Mesenchymal stem cell (in vitro differentiated cells and primary cell): ENCODE data around the gene ZNF805.
"Not testable (repeated sequence)": the region's sequence is repeated elsewhere in the genome, so short reads cannot be mapped to it uniquely, and the experiment has no call there.

Experiments
- DNase-seq: peaks from one replicate; pipeline ENCODE4 v3.0.0-alpha.2; 2013
- H2AFZ ChIP-seq: one replicate; pipeline ENCODE4 v1.6.1; 2013; ENCODE audit warnings: low read depth, mild to moderate bottlenecking, control low read depth, inconsistent platforms, low read length, moderate library complexity
- H2AK5ac ChIP-seq: 2 replicates; pipeline ENCODE4 v1.6.1; 2013; ENCODE audit warnings: low read length, moderate library complexity, mild to moderate bottlenecking, inconsistent platforms; ENCODE audit not compliant: severe bottlenecking
- H2BK120ac ChIP-seq: one replicate; pipeline ENCODE4 v1.6.1; 2013; ENCODE audit warnings: low read depth, mild to moderate bottlenecking, inconsistent platforms, low read length, moderate library complexity
- H2BK12ac ChIP-seq, 2 experiments: one replicate each; pipeline ENCODE4 v1.6.1; 2013; ENCODE audit warnings: inconsistent platforms in 2 of 2, low read length in 2 of 2, mild to moderate bottlenecking in 2 of 2, moderate library complexity in 2 of 2, control low read depth in 1 of 2
- H2BK15ac ChIP-seq: one replicate; pipeline ENCODE4 v1.6.1; 2013; ENCODE audit warnings: mild to moderate bottlenecking, low read depth, inconsistent platforms; ENCODE audit not compliant: poor library complexity, severe bottlenecking
- H2BK5ac ChIP-seq: 2 replicates; pipeline ENCODE4 v1.6.1; 2013; ENCODE audit warnings: low read depth, mild to moderate bottlenecking, low read length, control low read depth, inconsistent platforms; ENCODE audit not compliant: poor library complexity, severe bottlenecking
- H3K14ac ChIP-seq, 2 experiments: one replicate each; pipeline ENCODE4 v1.6.1; 2013; ENCODE audit warnings: inconsistent platforms in 2 of 2, low read length in 2 of 2, control low read depth in 1 of 2, mild to moderate bottlenecking in 1 of 2, moderate library complexity in 1 of 2
- H3K18ac ChIP-seq, 2 experiments: one replicate each; pipeline ENCODE4 v1.6.1; 2013; ENCODE audit warnings: inconsistent platforms in 2 of 2, low read length in 2 of 2, control low read depth in 1 of 2, low read depth in 1 of 2, mild to moderate bottlenecking in 1 of 2
- H3K23ac ChIP-seq, 2 experiments: one replicate each; pipeline ENCODE4 v1.6.1; 2013; ENCODE audit warnings: inconsistent platforms in 2 of 2, low read length in 2 of 2, mild to moderate bottlenecking in 2 of 2, moderate library complexity in 2 of 2, control low read depth in 1 of 2
- H3K27ac ChIP-seq: 2 replicates; pipeline ENCODE4 v1.5.1; 2013; ENCODE audit warnings: mild to moderate bottlenecking, moderate library complexity, low read length, control low read depth, inconsistent platforms; ENCODE audit not compliant: poor library complexity, severe bottlenecking
- H3K27me3 ChIP-seq, 2 experiments: 2 replicates each; pipeline versions ENCODE4 v1.6.1 to v1.7.0; 2013; ENCODE audit warnings: low read length in 2 of 2, mild to moderate bottlenecking in 2 of 2, moderate library complexity in 2 of 2, control low read depth in 1 of 2, inconsistent platforms in 1 of 2; ENCODE audit not compliant: control insufficient read depth in 1 of 2, insufficient read depth in 1 of 2
- H3K36me3 ChIP-seq, 2 experiments: 2 replicates each; pipeline versions ENCODE4 v1.6.1 to v1.7.0; 2013; ENCODE audit warnings: low read length in 2 of 2, control low read depth in 1 of 2, inconsistent platforms in 1 of 2, low read depth in 1 of 2, mild to moderate bottlenecking in 1 of 2; ENCODE audit not compliant: insufficient read depth in 2 of 2, control insufficient read depth in 1 of 2
- H3K4ac ChIP-seq, 2 experiments: one replicate each; pipeline ENCODE4 v1.6.1; 2013; ENCODE audit warnings: inconsistent platforms in 2 of 2, low read length in 2 of 2, mild to moderate bottlenecking in 2 of 2, moderate library complexity in 2 of 2, control low read depth in 1 of 2, low read depth in 1 of 2
- H3K4me1 ChIP-seq: 2 replicates; pipeline ENCODE4 v1.6.1; 2013; ENCODE audit warnings: low read depth, low read length, control low read depth; ENCODE audit not compliant: control insufficient read depth, insufficient read depth
- H3K4me2 ChIP-seq: 2 replicates; pipeline ENCODE4 v1.6.1; 2013; ENCODE audit warnings: low read length, mild to moderate bottlenecking, inconsistent platforms; ENCODE audit not compliant: poor library complexity, severe bottlenecking
- H3K4me3 ChIP-seq, 2 experiments: 2 replicates each; pipeline versions ENCODE4 v1.5.1 to v1.7.0; 2013; ENCODE audit warnings: low read length in 2 of 2, mild to moderate bottlenecking in 2 of 2, control low read depth in 1 of 2, low read depth in 1 of 2; ENCODE audit not compliant: insufficient read depth in 1 of 2
- H3K79me1 ChIP-seq: replicated peaks from 2 replicates; pipeline ENCODE4 v1.6.1; 2013; ENCODE audit warnings: mild to moderate bottlenecking, control low read depth, low read length, inconsistent platforms; ENCODE audit not compliant: poor library complexity, severe bottlenecking
- H3K9ac ChIP-seq: 2 replicates; pipeline ENCODE4 v1.7.0; 2013; ENCODE audit warnings: mild to moderate bottlenecking, low read length, moderate library complexity
- H3K9me3 ChIP-seq: 2 replicates; pipeline ENCODE4 v1.7.0; 2013; ENCODE audit warnings: mild to moderate bottlenecking, low read length; ENCODE audit not compliant: control insufficient read depth
- H4K8ac ChIP-seq: one replicate; pipeline ENCODE4 v1.6.1; 2013; ENCODE audit warnings: inconsistent platforms, mild to moderate bottlenecking, low read length, moderate library complexity
- H4K91ac ChIP-seq: one replicate; pipeline ENCODE4 v1.6.1; 2013; ENCODE audit warnings: mild to moderate bottlenecking, low read length, inconsistent platforms
- WGBS: methylation state at CpG from one replicate; pipeline ENCODE4 v1.1.7; 2013; ENCODE audit warnings: mixed read lengths; 5-methylcytosine and 5-hydroxymethylcytosine counted together

ZNF805 gene

GRCh38 chr19:57192993-57193392 is 47.4 kb upstream of the ZNF805 start:
- H3K14ac ChIP-seq, result no peak overlapping the region
- peaks cover 21% of the 10 kb centered on the region for H3K79me1 ChIP-seq
- H3K27ac ChIP-seq, result no peak overlapping the region
- peak overlapping the region; percentile 5 for H3K9ac ChIP-seq
- H3K36me3 ChIP-seq, result peaks cover 43 to 51% of the 10 kb centered on the region in 2 experiments
- no peak for DNase-seq
- peaks cover 17% of the 10 kb centered on the region for H3K4me1 ChIP-seq
- no peak overlapping the region for H2BK15ac ChIP-seq
- no peaks in the 10 kb centered on the region for H3K27me3 ChIP-seq
- no peak overlapping the region for H2BK12ac ChIP-seq
- no peak overlapping the region for H4K91ac ChIP-seq
- 94% methylated on average over 5 of the region's 5 CpGs for WGBS
- peak overlapping the region; percentile 58 for H3K4me2 ChIP-seq
- H2AK5ac ChIP-seq, result no peak overlapping the region
- H3K18ac ChIP-seq, result no peak overlapping the region
- H2AFZ ChIP-seq, result no peak overlapping the region
- no peak overlapping the region for H2BK120ac ChIP-seq
- no peak overlapping the region for H3K23ac ChIP-seq
- peaks cover 4% of the 10 kb centered on the region for H3K9me3 ChIP-seq
- H2BK5ac ChIP-seq, result no peak overlapping the region
- no peak overlapping the region for H4K8ac ChIP-seq
- no peak overlapping the region for H3K4ac ChIP-seq
- H3K4me3 ChIP-seq, result peak overlapping the region in 1 of 2 experiments; percentile 100

- not testable (repeated sequence) for H3K14ac ChIP-seq, H4K8ac ChIP-seq, H2BK12ac ChIP-seq, H2AK5ac ChIP-seq, H3K4ac ChIP-seq, H4K91ac ChIP-seq, H2BK5ac ChIP-seq, H3K4me3 ChIP-seq, H2BK15ac ChIP-seq, H3K18ac ChIP-seq, H3K23ac ChIP-seq, H2BK120ac ChIP-seq, H3K9ac ChIP-seq, H3K4me1 ChIP-seq, H3K27ac ChIP-seq, H3K9me3 ChIP-seq, H3K27me3 ChIP-seq, H3K4me2 ChIP-seq, H2AFZ ChIP-seq, DNase-seq
- WGBS, result 98% methylated on average over 5 of the region's 6 CpGs
- Histone ChIP-seq H3K36me3 (peaks cover 54 to 88% of the 10 kb centered on the region in 2 experiments), H3K79me1 (peaks cover 40% of the 10 kb centered on the region)
Observed at GRCh38 chr19:57197874-57198273, 42.6 kb upstream of the ZNF805 start.

- peaks cover 5% of the 10 kb centered on the region for H3K9me3 ChIP-seq
- no peak overlapping the region for H2BK5ac ChIP-seq
Observed at GRCh38 chr19:57202160-57202559, 38.3 kb upstream of the ZNF805 start.

GRCh38 chr19:57210381-57210780 is 30.1 kb upstream of the ZNF805 start:
- Histone ChIP-seq H3K9me3 (peaks cover 45% of the 10 kb centered on the region), H2BK12ac (no peak overlapping the region), H3K14ac (no peak overlapping the region), H3K23ac (no peak overlapping the region), H4K8ac (no peak overlapping the region), H3K4me3 (no peak overlapping the region), H2AK5ac (no peak overlapping the region), H3K18ac (no peak overlapping the region), H3K4me1 (no peaks in the 10 kb centered on the region), H2AFZ (no peak overlapping the region), H2BK15ac (no peak overlapping the region), H3K4me2 (no peak overlapping the region), H3K36me3 (peaks cover 53 to 88% of the 10 kb centered on the region in 2 experiments), H4K91ac (no peak overlapping the region), H2BK5ac (no peak overlapping the region), H2BK120ac (no peak overlapping the region), H3K4ac (no peak overlapping the region), H3K9ac (no peak overlapping the region), H3K79me1 (peaks cover 38% of the 10 kb centered on the region), H3K27ac (no peak overlapping the region), H3K27me3 (no peaks in the 10 kb centered on the region)
- 73% methylated on average over 4 of the region's 4 CpGs for WGBS
- no peak for DNase-seq

More at GRCh38 chr19:57202160-57202559, 38.3 kb upstream of the ZNF805 start:
- Histone ChIP-seq H3K4me2 (no peak overlapping the region), H2AFZ (no peak overlapping the region), H4K8ac (no peak overlapping the region), H3K27me3 (no peaks in the 10 kb centered on the region), H2BK15ac (no peak overlapping the region), H3K23ac (no peak overlapping the region), H3K79me1 (peaks cover 40% of the 10 kb centered on the region), H3K4me1 (no peaks in the 10 kb centered on the region), H2BK120ac (no peak overlapping the region), H2BK12ac (no peak overlapping the region), H3K9ac (no peak overlapping the region), H3K14ac (no peak overlapping the region), H2AK5ac (no peak overlapping the region), H4K91ac (no peak overlapping the region), H3K4ac (no peak overlapping the region), H3K36me3 (peaks cover 46 to 78% of the 10 kb centered on the region in 2 experiments), H3K4me3 (no peak overlapping the region), H3K18ac (no peak overlapping the region), H3K27ac (no peak overlapping the region)
- 96% methylated on average over 4 of the region's 5 CpGs for WGBS
- no peak for DNase-seq
